GM19324 (cell line): ENCODE measurements around the gene HLF.
"Not testable (repeated sequence)": the region's sequence is repeated elsewhere in the genome, so short reads cannot be mapped to it uniquely, and the experiment has no call there.

Experiments
- ATAC-seq: cut with Tn5 transposase; IDR thresholded peaks from one replicate; pipeline ENCODE4 v1.9.1; 2021; ENCODE audit warnings: mild to moderate bottlenecking, moderate library complexity; ENCODE audit not compliant: unreplicated experiment, low FRiP score

Gene HLF

DNA sequence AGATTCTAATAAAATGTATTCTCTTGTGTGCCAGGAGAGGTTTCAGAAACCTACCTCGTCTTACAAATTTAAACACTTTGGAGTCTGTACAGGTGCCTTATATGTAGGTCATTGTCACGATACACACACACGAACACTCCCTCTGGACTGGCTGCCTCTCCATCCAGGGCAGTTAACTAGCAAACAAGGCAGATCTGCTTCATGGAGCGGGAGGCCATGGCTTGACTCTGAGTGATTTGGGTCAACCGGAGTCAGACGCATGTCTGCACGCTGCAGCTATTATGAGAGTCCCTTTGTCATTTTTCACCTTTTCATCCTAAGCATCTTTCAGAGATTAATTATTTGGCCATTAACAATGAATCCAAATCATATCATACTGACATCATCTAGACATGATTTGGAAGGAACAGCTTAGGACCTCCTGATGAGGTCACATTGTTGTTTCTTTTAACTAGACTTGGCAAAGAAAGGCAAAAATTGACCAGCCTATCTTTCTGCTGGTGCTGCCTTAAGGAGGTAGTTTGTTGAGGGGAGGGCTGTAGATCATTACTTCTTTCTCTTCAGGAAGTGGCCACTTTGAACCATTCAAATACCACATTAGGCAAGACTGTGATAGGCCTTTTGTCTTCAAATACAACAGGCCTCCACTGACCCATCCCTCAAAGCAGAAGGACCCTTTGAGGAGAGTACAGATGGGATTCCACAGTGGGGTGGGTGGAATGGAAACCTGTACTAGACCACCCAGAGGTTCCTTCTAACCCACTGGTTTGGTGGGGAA, 58.9 kb downstream of the HLF start:
- no peak for ATAC-seq

DNA sequence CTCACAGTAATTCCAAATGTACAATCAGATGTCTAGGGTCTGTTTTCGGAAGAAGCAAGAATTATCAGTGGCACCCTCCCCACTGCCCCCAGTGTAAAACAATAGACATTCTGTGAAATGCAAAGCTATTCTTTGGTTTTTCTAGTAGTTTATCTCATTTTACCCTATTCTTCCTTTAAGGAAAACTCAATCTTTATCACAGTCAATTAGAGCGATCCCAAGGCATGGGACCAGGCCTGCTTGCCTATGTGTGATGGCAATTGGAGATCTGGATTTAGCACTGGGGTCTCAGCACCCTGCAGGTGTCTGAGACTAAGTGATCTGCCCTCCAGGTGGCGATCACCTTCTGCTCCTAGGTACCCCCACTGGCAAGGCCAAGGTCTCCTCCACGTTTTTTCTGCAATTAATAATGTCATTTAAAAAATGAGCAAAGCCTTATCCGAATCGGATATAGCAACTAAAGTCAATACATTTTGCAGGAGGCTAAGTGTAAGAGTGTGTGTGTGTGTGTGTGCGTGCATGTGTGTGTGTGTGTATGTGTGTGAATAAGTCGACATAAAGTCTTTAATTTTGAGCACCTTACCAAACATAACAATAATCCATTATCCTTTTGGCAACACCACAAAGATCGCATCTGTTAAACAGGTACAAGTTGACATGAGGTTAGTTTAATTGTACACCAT, 59.7 kb downstream of the HLF start:
- no peak for ATAC-seq

DNA sequence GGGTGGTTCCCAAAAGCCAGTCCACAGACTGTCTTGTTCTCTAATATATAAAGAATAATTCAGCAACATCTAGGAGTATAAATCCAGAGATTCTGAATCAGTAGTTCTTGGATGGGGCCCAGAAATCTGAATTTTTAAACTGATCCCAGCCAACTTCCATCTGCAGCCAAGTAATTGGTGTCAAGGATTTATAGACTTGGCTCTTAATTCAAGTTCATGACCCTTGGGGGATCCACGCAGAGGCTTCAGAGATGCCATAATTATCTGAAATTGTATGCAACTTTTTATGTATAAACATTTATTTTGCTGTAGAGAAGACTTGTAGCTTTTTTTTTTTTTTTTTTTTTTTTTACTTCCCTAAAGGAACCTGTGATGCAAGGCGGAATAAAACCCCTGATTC, 60.6 kb downstream of the HLF start:
- no peak for ATAC-seq

DNA sequence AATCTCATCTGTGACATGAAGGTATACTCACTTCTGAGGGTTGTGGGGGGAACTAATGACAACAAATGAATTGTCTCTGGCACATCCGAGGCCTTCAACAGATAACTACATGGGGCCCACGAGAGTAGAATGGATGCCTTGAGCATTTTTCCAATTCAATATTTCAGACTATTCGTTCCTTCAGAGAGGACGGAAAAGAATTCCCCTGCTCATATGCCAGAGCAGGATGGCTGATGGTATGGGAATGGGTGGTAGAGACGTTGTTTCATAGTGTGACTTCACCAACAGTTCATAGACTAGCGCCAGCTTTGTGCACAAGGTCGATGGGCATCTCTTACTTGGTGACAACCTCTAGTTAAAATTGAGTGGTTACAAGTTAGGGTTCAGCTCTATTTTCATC, 61.3 kb downstream of the HLF start:
- ATAC-seq, result no peak

DNA sequence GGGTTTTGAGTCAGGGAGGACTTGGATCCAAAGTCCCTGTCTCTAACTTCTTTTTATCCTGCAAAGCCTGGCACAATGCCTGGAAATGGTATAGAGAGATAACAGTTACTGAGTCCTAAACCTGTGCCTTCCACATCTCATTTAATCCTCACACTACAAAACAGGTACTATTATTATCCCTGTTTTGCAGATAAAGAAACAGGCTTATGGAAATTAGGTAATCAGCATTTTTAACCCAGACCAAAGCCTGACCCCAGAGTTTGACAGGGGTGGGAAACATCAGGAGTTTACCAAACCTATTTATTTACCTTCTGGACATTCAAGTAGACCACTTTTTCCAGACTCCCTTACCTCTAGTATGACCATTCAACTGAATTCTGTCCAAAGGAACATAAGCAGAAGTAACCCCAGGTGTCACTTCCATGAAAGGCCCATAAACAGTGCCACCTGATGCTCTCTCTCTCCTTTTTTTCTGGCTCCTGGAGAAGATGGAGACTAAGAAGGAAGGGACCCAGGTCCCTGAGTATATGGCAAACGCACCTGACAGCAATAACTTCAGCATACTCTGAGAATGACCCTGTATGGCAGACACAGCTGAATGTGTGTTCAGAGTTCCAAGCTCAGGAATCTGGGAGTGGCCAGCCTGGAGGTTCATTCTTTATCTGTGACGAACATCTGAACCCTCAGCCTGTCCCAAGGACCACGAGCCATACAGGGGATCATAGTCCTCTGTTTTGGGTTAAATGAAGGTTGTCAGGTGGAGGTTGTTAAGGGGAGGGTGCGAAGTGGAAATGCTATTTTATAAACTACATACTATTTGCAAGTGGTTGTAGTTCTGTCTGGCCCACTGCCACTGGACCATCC, 62.7 kb downstream of the HLF start:
- no peak for ATAC-seq

DNA sequence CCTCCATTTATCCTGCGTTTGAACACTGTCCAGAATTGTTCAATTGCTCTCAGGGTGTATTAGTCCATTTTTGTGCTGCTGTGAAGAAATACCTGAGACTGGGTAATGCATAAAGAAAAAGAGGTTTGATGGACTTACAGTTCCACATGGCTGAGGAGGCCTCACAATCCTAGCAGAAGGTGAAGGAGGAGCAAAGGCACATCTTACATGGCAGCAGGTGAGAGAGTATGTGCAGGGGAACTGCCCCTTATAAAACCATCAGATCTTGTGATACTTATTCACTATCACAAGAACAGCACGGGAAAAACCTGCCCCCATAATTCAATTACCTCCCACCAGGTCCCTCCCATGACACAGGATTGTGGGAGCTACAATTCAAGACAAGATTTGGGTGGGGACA, 63.8 kb downstream of the HLF start:
- not testable (repeated sequence) for ATAC-seq

DNA sequence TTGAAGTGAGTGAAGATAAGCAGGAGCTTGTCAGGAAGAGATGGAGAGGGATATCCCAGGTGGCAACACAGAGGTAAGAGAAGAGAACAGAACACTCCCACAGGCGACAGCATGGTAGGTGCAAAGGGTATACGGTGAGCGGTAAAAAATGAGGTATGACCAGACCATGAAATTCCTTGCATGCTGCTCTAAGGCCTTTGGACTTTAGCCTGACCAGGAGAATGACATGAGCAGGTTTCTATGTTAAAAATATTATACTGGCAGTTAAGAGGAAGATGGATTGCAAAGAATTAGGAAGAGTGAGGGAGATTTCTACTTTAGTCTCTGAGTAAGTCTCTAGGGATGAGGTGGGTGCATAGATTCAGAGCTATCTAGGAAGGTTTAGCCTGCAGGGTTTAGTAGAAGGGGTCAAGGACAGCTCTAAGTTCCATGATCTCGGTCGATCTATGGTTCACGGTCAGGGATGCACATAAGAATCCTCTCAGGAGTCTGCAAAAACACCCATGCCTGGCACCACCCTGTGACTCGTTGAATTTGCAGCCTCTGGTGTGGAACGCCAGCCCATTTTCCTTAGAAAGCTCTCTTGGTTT, 65.7 kb downstream of the HLF start:
- no peak for ATAC-seq

DNA sequence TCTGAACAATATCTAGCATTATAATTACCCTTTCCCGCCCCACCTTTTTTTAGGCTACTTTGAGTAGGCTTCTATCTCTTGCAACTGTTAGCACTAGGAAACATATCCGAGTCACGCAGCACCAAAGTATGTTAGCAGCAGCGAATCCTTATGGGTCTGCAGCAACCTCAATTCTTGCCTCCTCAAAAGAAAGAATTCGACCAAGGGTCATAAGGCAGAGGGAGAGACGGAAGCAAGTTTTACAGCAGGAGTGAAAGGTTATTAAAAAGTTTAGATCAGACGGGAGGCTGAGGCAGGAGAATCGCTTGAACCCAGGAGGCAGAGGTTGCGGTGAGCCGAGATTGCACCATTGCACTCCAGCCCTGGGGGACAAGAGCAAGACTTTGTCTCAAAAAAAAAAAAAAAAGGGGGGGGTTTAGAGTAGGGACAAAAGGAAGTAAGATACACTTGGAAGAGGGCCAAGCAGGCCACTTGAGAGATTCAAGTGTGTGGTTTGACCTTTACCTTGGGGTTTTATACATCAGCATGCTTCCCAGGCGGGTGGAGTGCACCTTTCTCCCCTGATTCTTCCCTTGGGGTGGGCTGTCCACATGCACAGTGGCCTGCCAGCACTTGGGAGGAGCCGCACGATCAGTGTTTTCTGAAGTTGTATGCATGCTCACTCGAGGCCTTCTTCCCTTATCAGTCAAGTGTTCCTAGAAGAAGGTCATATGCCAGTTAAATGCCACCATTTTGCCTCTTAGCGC, 67.7 kb downstream of the HLF start:
- ATAC-seq, result no peak

DNA sequence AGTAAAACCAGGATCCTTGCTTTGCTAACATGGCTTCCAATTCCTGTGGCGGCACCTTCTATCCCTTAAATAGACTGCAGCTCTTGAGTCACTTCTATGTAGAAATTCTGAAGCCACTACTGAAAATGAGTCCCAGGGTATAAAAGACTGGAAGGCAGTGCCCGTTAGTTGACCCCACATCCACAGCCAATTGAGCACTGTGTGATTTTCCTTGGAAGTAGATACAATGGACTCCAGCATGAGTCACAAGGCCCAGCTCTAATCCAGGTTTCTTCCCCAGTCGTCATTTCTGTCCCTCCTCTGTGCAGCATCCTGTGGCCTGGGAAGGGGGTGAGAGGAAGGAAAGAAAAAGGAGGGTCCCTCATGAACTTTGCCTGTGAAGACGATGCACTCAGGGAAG, 69.5 kb downstream of the HLF start:
- ATAC-seq, result no peak

DNA sequence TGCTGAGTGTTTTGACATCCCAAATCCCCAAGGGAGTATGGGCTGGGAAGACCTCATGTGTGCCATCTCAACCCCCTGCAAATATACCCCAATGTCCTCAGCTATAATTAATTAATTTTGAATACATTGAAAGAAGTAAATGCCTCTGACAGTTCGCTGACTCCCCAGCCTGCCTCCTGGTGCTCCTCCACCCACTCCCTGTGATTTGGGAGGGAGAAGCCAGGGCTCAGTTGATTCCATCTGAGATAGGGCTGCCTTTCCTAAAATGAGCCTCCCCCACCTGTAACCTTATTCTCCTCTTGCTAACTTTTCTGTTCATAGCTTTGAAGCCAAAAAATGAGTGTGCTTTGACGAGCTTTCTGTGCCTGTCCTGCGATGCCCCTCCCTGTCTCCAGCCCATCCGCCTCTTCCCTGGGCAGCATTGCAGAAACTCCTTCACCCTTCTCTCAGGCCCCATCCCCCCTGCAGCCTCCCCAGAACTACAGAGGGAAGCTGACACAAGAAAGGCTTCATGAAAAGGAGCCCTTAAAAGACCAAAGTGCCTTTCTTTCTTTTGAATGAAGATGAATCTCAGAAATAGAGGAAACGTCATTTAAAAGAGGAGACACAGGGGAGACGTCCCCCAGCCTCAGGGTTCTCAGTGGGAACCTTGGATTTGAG, 70.3 kb downstream of the HLF start:
- ATAC-seq, result no peak

DNA sequence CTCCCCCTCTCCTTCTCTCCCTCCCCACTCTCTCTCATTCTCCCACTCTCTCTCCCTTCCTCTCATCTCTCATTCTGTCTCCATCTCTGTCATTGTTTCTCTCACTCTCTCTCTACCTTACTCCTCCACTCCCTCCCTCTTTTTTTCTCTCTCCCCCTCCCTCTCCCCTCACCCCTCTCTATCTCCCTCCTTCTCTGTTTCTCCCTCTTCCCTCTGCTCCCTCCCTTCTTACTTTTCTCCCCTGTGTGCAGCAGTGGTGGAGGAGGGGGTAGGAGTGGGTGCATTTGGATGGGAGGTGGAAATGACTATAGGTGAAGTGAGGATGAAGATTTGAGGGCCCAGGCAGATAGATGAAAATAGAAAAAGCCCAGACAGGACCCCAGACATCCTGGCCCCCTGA, 70.9 kb downstream of the HLF start:
- ATAC-seq, result no peak

DNA sequence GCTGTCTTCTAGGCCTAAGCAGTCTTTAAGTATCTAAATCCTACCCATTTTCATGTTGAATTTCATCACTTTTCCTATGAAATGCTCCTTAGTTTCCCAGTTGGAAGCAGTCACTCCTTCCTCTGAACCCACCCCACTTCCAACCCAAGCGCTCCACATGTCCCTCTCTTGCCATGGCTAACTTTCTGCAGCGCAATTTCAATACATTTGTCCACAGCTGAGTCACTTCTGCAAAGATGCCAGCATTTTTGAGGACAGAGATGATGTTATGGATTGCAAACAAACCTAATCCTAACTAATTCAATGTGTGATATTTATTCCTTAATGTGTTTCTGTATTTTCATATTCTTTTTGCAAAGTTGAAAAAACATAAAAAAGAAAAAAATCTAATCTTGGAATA, 71.7 kb downstream of the HLF start:
- no peak for ATAC-seq

DNA sequence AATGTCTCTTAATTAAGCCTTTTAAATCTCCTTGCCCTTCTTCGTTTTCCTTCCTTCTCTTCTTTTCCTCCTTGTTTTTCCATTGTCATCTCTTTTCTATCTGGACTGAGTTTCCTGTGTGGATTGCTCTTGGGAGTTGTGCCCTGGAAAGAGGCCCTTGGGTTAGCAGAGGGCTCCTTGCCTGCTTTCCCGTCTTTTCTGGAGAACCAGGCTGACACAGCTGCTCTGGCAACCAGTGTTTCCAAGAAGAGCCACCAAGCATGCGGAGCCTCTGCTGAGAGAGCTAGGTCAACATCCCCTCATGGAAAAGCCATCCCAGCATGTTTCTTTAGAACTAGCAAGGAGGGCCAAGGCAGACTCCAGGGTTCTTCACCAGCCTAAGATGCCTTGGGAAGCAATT, 75.4 kb downstream of the HLF start:
- ATAC-seq, result no peak

DNA sequence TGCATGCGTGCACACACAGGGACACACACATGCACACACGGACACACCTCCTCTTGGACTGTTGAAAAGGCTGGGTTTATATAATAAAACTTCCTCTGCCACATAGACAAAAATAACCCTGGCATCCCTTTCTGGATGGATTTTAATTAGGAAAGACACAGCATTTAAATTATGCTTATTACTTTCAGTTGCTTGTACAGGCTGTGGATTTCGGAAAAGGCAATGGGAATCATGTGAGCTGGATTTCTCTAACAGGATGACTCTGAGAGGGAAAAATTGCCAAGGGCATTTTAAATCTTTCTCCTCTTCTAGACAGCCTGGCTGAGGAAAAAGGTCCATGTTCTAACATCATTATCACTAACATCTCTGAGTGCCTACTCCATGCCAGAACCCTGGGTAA, 75.9 kb downstream of the HLF start:
- no peak for ATAC-seq

DNA sequence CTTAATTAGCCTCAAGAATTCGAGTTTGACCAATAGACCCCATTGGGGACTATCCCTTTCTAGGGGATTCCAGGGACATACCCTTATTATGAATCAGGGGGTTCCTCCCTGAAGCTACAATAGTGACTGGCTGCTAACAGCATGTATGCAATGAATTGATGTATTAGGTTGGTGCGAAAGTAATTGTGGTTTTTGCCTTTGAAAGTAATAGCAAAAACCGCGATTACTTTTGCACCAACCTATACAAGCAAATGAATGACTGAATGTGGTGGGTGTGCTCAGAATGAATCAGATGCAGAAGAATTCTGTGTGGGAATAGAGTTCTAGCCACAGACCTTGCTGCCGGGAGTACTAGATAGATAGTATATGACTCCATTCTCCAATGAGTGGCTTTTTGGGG, 76.7 kb downstream of the HLF start:
- ATAC-seq, result no peak

DNA sequence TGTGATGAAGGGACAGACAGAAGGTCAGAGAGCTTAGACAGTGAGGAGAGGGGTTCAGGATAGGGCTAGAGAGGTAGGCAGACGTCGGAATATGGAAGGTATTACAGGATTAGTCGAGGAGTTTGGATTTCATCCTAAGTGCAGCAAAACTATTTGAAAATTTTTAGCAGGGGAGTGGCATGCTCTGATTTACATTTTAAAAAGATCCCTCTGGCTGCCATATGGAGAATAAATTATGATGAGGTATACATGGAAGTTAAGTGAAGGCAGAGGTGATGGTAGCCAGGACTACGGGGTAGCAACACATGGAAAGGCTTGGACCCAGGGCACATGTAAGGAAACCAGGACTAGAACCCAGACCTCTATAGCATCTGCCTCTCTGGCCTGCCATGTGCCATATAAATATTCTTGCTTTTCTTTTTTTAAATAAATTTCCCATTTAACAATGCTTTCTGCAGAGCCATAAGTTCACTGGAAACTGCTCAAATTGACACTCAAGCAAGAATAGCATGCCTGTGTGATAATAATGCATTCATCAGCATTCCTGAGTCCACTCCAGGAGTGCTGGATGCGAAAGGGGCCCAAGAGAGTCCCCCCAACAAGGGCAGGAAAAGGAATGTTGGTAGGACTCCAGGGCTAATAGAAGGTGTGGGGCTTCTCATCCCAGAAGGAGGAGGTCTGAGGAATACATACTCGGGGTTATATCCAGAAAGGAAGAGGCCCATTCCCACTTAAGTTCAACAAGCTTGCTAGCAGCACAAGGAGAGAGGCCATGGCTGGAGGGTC, 78.2 kb downstream of the HLF start:
- ATAC-seq, result no peak

DNA sequence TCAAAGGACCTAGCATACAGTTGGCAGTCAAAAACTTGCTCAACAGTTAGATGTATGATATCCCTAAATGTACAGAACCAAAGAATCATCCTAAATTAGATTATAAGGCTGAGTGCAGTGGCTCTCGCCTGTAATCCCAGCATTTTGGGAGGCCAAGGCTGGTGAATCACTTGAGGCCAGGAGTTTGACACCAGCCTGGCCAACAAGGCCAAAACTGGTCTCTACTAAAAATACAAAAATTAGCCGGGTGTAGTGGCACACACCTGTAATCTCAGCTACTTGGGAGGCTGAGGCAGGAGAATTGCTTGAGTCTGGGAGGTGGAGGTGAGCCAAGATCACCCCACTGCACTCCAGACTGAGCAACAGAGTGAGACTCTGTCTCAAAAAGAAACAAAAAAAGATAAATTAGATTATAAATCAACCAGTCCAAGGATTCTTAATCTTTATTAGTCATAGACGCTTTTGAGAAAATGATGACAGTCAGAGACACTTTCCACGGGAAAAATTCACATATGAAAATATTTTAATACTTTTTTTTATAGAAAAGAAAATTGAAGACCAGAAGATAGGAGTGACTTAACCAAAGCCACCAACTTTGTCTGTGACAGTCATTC, 79.2 kb downstream of the HLF start:
- no peak for ATAC-seq

DNA sequence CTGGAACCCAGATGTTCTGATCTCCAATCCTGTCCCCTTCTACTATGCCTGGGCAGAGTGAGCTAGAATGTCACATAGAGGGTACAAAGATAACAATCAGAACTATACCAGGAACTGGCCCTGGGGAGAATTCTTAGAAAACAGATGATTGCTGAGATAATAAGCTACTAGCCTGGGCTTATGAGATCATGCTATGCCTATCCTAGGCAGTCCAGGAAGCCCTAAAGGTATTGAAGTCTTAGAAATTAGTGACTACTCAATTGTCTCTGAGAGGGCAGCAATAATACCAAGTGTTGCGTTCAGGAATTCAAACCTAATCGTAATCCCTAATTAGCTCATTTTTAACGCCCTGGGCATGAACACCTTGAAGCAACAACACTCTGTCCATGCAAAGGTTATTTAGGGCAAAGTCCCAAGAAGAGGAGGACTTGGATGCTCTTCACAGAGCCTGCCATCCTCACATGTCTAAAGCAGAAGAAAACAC, 79.8 kb downstream of the HLF start:
- no peak for ATAC-seq
